ENCODE results near the gene FARS2.
A peak's percentile ranks its signal among the peaks of the same experiment; 100 is the strongest.

DNA sequence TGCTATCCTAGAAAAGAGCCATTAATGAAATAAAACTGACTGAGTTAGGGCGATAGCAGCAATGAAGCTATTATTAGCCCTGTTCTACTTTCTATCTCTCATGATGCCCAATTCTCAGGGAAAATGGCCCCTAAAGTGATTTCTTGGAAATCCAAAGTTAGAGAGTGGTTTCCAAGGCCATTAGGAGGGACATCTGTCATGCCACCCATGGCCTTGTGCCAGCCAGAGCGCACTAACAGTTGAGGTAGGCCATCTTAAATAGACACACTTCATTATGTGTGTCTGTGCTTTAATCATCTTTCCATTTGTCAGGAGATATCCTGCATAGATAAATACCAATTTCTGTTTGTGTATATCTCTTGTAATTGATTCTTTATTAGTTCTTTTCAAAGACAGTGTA, 483.8 kb downstream of the FARS2 start:
- TF ChIP-seq RCOR1 (IDR thresholded peaks at IDR 0.05; ENCODE audit: low read length) (0 out of 2 replicates have a peak, but pooled peaks have one; percentile 19), TEAD4 (IDR thresholded peaks at IDR 0.05; ENCODE audit: borderline replicate concordance, insufficient read depth) (no peak), NRF1 (IDR thresholded peaks at IDR 0.05; ENCODE audit: low read depth, low read length) (no peak), EP300 (IDR thresholded peaks at IDR 0.05; ENCODE audit: borderline replicate concordance in 1 of 2, low read depth in 1 of 2, low read length in 1 of 2) (peak in 1 of 2 experiments; percentile 35; a peak in 1 of 4 replicates), POLR2AphosphoS5 (IDR thresholded peaks at IDR 0.05; ENCODE audit: low read depth, low read length) (no peak), TAF1 (IDR thresholded peaks at IDR 0.05; ENCODE audit: borderline replicate concordance, low read depth, low read length) (no peak), FOXJ3 (CRISPR knock-in tag; IDR thresholded peaks at IDR 0.05) (no peak), JUND (IDR thresholded peaks at IDR 0.05) (no peak), GABPA (IDR thresholded peaks at IDR 0.05; ENCODE audit: low read depth) (no peak), YY1 (IDR thresholded peaks at IDR 0.05; ENCODE audit: low read depth) (no peak)
- TF ChIP-seq, protein P1, sequence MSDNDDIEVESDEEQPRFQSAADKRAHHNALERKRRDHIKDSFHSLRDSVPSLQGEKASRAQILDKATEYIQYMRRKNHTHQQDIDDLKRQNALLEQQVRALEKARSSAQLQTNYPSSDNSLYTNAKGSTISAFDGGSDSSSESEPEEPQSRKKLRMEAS (IDR thresholded peaks at IDR 0.05; ENCODE audit: low read depth), result no peak
- TF ChIP-seq, protein P2, sequence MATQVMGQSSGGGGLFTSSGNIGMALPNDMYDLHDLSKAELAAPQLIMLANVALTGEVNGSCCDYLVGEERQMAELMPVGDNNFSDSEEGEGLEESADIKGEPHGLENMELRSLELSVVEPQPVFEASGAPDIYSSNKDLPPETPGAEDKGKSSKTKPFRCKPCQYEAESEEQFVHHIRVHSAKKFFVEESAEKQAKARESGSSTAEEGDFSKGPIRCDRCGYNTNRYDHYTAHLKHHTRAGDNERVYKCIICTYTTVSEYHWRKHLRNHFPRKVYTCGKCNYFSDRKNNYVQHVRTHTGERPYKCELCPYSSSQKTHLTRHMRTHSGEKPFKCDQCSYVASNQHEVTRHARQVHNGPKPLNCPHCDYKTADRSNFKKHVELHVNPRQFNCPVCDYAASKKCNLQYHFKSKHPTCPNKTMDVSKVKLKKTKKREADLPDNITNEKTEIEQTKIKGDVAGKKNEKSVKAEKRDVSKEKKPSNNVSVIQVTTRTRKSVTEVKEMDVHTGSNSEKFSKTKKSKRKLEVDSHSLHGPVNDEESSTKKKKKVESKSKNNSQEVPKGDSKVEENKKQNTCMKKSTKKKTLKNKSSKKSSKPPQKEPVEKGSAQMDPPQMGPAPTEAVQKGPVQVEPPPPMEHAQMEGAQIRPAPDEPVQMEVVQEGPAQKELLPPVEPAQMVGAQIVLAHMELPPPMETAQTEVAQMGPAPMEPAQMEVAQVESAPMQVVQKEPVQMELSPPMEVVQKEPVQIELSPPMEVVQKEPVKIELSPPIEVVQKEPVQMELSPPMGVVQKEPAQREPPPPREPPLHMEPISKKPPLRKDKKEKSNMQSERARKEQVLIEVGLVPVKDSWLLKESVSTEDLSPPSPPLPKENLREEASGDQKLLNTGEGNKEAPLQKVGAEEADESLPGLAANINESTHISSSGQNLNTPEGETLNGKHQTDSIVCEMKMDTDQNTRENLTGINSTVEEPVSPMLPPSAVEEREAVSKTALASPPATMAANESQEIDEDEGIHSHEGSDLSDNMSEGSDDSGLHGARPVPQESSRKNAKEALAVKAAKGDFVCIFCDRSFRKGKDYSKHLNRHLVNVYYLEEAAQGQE (IDR thresholded peaks at IDR 0.05; ENCODE audit: low read depth, low read length), result no peak
- TF ChIP-seq, protein P3, sequence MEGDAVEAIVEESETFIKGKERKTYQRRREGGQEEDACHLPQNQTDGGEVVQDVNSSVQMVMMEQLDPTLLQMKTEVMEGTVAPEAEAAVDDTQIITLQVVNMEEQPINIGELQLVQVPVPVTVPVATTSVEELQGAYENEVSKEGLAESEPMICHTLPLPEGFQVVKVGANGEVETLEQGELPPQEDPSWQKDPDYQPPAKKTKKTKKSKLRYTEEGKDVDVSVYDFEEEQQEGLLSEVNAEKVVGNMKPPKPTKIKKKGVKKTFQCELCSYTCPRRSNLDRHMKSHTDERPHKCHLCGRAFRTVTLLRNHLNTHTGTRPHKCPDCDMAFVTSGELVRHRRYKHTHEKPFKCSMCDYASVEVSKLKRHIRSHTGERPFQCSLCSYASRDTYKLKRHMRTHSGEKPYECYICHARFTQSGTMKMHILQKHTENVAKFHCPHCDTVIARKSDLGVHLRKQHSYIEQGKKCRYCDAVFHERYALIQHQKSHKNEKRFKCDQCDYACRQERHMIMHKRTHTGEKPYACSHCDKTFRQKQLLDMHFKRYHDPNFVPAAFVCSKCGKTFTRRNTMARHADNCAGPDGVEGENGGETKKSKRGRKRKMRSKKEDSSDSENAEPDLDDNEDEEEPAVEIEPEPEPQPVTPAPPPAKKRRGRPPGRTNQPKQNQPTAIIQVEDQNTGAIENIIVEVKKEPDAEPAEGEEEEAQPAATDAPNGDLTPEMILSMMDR (IDR thresholded peaks at IDR 0.05), result no peak
- TF ChIP-seq, protein P4, sequence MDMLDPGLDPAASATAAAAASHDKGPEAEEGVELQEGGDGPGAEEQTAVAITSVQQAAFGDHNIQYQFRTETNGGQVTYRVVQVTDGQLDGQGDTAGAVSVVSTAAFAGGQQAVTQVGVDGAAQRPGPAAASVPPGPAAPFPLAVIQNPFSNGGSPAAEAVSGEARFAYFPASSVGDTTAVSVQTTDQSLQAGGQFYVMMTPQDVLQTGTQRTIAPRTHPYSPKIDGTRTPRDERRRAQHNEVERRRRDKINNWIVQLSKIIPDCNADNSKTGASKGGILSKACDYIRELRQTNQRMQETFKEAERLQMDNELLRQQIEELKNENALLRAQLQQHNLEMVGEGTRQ (IDR thresholded peaks at IDR 0.05; ENCODE audit: borderline replicate concordance, low read depth, low read length), result no peak
